Fibroblast of peridontal ligament (primary cell): Measurements from ENCODE around the gene RBM4.

ENCODE experiments used
- DNase-seq: peaks from one replicate; pipeline ENCODE4 v3.0.0-alpha.2; 2010; ENCODE audit errors: extremely low read depth

Gene RBM4

DNA sequence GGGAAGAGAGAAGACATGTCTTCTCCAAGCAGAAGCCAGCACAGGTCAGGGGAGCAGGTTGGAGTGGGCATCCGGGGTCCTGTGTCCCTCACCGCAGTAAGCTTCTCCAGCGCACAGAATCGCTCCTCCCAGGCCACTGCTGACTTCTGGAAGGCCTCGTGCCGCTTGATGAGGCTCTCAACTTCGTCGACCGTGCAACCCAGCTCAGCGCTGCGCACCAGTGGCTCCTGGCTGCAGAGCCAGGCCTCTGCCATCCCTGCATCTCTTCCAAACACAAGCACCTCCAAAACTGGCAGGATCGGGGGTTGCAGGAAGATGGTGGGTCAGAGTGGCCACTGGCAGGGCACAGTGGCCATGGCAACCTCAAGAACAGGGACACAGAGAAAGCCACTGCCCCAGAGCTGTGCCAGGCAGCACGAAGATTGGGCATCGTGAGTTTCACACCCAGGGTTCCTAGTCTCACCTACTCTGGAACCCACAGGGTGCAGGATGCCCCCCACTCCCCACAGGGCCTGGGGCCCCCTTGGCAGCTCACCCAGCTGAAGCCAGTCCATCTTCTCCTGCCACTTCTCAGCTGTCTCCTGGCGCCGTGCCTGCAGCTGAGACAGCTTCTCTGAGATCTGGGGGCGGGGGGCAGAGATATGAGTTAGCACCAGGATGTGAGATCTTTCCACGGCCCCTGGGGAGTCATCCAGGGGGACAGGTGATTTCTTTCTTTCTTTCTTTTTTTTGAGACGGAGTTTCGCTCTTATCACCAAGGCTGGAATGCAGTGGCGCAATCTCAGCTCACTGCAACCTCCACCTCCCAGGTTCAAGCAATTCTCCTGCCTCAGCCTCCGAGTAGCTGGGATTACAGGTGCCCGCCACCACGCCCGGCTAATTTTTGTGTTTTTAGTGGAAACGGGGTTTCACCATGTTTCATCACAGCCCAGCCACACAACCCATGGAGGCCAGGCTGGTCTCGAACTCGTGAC, 50.3 kb downstream of the RBM4 start:
- no peak for DNase-seq

DNA sequence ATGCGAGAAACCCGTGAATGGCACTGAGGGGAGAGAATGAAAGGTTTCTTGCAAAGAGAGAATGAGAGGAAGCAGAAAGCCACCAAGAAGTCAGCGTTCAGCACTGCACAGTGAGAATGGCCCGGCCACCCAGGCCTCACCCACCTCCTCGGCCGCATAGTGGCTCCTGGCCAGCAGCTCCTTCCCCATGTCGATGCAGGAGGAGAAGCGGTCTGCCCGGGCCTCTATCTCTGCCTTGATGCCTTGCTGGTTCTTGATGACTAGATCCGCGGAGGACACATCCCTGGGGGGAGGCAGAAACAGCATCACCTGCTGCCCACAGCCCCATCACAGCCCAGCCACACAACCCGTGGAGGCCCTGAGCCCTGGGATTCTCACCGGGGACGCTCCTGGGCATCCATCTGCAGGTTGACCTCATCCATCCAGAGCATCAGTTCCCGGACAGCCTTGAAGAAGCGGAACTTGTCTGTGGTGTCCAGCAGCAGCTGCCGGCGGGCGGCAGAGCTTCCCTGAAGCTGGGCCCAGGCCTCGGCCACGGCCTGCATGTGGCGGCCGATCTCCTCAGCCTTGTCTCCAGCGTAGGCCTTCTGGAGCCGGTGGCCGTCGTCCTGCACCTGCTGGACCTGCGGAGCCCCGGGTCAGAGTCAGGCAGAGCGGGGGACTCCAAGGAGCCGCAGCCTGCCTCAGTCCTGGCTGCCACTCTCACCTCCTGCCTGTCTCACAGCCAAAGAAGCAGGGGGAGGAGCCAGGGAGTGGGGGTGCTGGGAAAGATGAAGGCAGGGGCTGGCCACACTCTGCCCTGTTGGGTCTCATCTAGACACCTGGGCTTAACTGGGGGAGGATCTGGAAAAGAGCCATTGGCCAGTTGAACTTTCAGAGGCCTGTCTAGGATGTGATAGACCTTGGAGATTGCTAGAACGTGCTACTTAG, 51.4 kb downstream of the RBM4 start:
- no peak for DNase-seq

DNA sequence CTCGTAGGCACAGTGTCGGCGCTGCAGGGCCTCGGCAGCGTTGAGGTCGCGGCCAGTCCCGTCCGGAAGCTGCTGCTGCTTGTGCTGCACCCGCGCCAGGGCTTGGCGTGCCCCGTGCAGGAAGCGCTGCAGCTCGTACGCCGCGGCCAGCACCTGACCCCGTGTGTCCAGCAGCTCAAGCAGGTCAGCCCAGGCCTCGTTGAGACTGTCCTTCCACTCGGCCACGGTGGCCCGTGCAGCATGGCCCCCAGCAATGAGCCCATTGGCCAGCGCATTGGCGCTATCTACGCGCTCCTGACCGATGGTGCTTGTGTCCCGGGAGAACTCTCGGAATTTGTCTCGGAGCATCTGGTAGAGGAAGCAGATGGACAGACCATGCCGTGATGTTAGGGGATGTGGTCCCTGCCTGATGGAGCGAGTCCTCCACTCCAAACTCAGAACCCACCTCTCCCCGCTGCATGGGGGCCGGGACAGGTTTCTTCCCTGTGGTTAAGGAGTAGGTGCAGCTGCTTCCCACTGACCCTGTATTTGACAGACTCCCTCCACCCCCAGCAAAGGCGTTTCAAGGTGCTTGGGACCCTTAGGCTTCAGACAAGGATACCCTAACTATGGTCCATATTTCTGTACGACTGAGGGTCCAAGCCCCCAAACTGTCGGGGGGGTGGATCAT, 52.9 kb downstream of the RBM4 start:
- no peak for DNase-seq

DNA sequence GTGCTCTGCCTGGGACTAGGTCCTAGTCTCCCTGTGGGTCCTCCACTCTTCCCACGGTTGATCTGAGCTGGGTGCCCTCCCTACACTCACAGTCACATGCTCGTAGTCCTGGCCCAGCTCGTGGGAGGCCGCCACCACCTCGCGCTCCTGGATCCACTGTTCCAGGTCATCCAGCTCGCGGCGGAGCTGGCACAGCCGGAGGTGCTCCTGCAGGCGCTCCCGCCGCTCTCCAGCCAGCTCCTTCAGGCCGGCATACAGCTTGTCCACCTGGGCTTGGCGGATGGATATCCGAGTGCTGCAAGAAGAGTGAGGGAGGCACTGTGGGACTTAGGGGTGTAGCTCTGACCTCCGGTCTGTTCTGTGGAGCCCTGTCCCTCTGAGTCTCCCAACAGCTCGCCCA, 53.9 kb downstream of the RBM4 start:
- DNase-seq, result no peak

DNA sequence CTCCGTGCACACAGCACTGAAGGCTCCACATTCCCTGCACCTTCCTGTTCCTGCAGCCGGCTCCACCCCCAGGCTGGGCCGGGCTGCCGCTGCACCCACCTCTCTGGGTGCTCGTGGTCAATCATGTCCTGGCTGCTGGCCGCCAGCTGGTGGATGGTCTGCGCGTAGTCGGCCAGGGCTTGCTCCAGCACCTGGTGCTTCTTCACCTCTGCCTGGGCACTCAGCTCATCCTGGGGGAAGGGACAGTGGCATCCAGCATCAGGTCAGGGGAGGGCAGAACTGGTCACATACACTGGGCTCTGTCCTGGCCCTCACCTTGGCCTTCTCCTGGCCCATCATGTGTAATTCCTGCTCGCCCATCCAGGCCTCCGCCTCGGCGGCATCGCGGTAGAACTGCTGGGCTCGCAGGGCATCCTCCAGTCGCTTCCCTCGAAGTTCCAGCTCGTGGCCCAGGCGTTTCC, 54.4 kb downstream of the RBM4 start:
- no peak for DNase-seq

DNA sequence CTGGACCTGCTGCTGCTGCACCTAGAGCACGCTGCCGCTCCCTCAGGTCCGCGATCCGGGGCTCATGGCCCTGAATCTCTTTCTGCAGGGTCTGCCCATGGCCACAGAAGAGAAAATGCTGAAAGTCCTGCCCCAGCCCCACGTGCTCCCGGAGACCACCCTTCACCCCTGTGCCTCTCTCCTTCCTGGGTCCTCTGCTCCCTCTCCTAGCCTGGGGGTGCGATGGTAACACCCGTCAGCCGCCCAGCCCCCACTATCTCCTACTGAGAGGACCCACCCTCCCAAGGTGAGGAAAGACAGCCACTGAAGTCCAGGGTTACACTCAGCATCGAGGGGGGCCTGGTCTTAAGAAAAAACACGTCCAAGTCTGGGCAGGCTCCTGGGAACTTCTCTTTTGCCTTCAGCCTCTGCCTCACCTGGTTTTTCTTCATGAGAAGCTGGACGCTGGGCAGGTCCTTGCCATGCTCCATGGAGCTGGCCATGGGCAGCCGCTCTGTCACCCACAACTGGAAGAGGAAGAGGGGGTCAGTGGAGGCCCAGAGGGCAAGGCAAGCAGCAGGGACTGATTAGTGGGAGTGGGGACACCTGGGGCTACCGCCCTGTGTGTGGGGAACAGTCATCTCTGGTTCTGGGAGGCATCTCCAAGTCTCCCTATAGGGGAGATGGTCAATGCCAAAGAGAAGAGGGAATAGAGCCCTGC, 55.0 kb downstream of the RBM4 start:
- no peak for DNase-seq

DNA sequence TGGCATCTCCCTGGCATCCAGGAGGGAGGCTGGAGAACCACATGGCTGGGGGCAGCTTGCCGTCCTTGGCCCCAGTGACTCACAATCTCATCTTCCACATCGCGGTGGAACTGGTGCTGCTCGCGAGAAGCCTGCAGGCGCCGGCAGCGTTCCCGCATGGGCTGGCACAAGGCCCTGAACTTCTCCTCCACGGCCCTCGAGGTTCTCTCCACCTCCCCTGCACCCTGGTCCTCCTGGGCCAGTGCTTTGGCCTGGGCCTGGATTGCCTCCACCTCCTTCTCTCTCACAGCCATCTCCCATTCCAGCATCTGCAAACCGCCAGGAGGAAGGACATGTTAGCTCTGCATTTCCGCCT, 55.5 kb downstream of the RBM4 start:
- DNase-seq, result no peak

DNA sequence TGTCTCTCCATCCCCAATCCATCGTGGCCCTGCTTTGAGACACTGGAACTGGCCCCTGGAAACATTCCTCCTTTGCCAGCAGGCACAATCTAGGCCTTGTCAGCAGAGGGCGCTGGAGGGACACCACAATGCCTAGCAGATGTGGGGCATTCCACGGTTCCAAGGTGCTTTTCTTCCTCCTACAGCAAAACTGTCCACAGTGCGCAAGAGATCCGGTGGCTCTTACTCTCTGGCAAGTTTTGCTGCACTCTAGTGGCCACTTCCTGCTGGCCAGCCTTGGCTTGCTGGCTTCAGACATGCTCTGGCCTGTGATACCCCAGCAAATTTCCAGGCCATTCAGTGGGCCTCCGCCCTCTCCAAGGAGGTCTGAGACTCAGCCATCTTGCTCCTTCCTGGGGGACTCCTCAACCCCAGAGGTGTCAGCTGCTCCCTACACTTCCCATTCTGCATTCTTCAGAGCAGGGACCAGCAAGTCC, 56.3 kb downstream of the RBM4 start:
- peak; percentile 97 for DNase-seq
